GM23338 (cell line): ENCODE results near the gene ZFHX2. TPM values are rescaled to one million over a fixed set of nuclear protein-coding genes. Genes with fewer than 3 reads are reported as not detected.

ENCODE experiments used
- ATAC-seq: fragments of 200-7000 bp; cut with Tn5 transposase; 3 replicates; pipeline ENCODE4 v1.9.1; 2020
- DNase-seq: peaks from one replicate; pipeline ENCODE4 v3.0.0-alpha.2; 2015; ENCODE audit warnings: low spot score
- H2AFZ ChIP-seq: fragments of 200-600 bp; sonication (generic); 2 replicates; pipeline ENCODE4 v1.8.0; 2016; ENCODE audit warnings: antibody characterized with exemption, mild to moderate bottlenecking, moderate library complexity
- H3F3A ChIP-seq: fragments of 200-600 bp; sonication (generic); replicated peaks from 2 replicates; pipeline ENCODE4 v1.8.0; 2017; ENCODE audit warnings: antibody characterized with exemption, mixed run types, low read depth
- H3K27ac ChIP-seq: fragments of 200-600 bp; sonication (generic); 2 replicates; pipeline ENCODE4 v1.6.1; 2016; ENCODE audit warnings: low read depth
- H3K27me3 ChIP-seq: fragments of 200-600 bp; sonication (generic); 2 replicates; pipeline ENCODE4 v1.8.0; 2016; ENCODE audit warnings: mild to moderate bottlenecking, mixed run types, moderate library complexity; ENCODE audit not compliant: insufficient read depth
- H3K36me3 ChIP-seq: fragments of 200-600 bp; sonication (generic); 2 replicates; pipeline ENCODE4 v1.8.0; 2016; ENCODE audit warnings: mild to moderate bottlenecking; ENCODE audit not compliant: insufficient read depth
- H3K4me1 ChIP-seq: fragments of 200-600 bp; sonication (generic); 2 replicates; pipeline ENCODE4 v1.8.0; 2016; ENCODE audit warnings: mild to moderate bottlenecking, moderate library complexity; ENCODE audit not compliant: insufficient read depth
- H3K4me2 ChIP-seq: fragments of 200-600 bp; sonication (generic); 2 replicates; pipeline ENCODE4 v1.7.1; 2017; ENCODE audit warnings: mixed run types
- H3K4me3 ChIP-seq: fragments of 200-600 bp; sonication (generic); 2 replicates; pipeline ENCODE4 v1.6.1; 2016; ENCODE audit warnings: mixed run types
- H3K79me2 ChIP-seq: fragments of 200-600 bp; sonication (generic); replicated peaks from 2 replicates; pipeline ENCODE4 v1.8.0; 2017; ENCODE audit warnings: mild to moderate bottlenecking; ENCODE audit not compliant: insufficient read depth
- H3K9me2 ChIP-seq: fragments of 200-600 bp; sonication (generic); 2 replicates; pipeline ENCODE4 v1.8.0; 2017; ENCODE audit not compliant: insufficient read depth
- H4K20me1 ChIP-seq: fragments of 200-600 bp; sonication (generic); replicated peaks from 2 replicates; pipeline ENCODE4 v1.8.0; 2017; ENCODE audit warnings: mild to moderate bottlenecking; ENCODE audit not compliant: insufficient read depth
- H3K27ac Mint-ChIP-seq: 2 replicates; pipeline ENCODE4 v1.8.0; 2020; ENCODE audit warnings: inconsistent platforms, mild to moderate bottlenecking, moderate library complexity, mixed read lengths
- H3K27me3 Mint-ChIP-seq: 3 replicates; pipeline ENCODE4 v1.8.0; 2022; ENCODE audit warnings: low read depth, mild to moderate bottlenecking, moderate library complexity, mixed read lengths, inconsistent platforms; ENCODE audit not compliant: insufficient read depth, poor library complexity
- H3K36me3 Mint-ChIP-seq: 3 replicates; pipeline ENCODE4 v1.8.0; 2021; ENCODE audit warnings: low read depth, mild to moderate bottlenecking, inconsistent platforms, moderate library complexity, mixed read lengths
- H3K4me1 Mint-ChIP-seq: 3 replicates; pipeline ENCODE4 v1.8.0; 2020; ENCODE audit warnings: mild to moderate bottlenecking, inconsistent platforms, mixed read lengths
- H3K4me3 Mint-ChIP-seq: 3 replicates; pipeline ENCODE4 v1.8.0; 2021; ENCODE audit warnings: moderate library complexity, mild to moderate bottlenecking, inconsistent platforms, mixed read lengths
- H3K9me3 Mint-ChIP-seq: 3 replicates; pipeline ENCODE4 v1.8.0; 2020; ENCODE audit warnings: moderate library complexity, mild to moderate bottlenecking, inconsistent platforms, mixed read lengths
- ETS1 ChIP-seq: IDR thresholded peaks from 2 replicates; pipeline ENCODE4 v1.6.1; 2016; ENCODE audit warnings: antibody characterized with exemption
- EZH2 ChIP-seq: fragments of 200-600 bp; sonication (generic); IDR thresholded peaks from one replicate; pipeline ENCODE4 v1.8.0; 2017; ENCODE audit warnings: antibody characterized with exemption, mild to moderate bottlenecking, low read depth; ENCODE audit not compliant: unreplicated experiment
- EZH2phosphoT487 ChIP-seq: fragments of 200-600 bp; sonication (generic); IDR thresholded peaks from one replicate; pipeline ENCODE4 v1.8.1; 2018; ENCODE audit warnings: antibody characterized with exemption; ENCODE audit not compliant: unreplicated experiment
- JUNB ChIP-seq: IDR thresholded peaks from one replicate; pipeline ENCODE4 v1.6.1; 2016; ENCODE audit warnings: antibody characterized with exemption; ENCODE audit not compliant: unreplicated experiment
- NANOG ChIP-seq: IDR thresholded peaks from 2 replicates; pipeline ENCODE4 v1.6.1; 2016; ENCODE audit warnings: antibody characterized with exemption, borderline replicate concordance
- POLR2AphosphoS5 ChIP-seq: IDR thresholded peaks from 2 replicates; pipeline ENCODE4 v1.6.1; 2016; ENCODE audit warnings: antibody characterized with exemption, low read depth
- STAT1 ChIP-seq: IDR thresholded peaks from one replicate; pipeline ENCODE4 v1.6.1; 2016; ENCODE audit warnings: antibody characterized with exemption; ENCODE audit not compliant: unreplicated experiment
- ZNF114 ChIP-seq: fragments of 250-450 bp; sonication (Bioruptor Pico); IDR thresholded peaks from 2 replicates; pipeline ENCODE4 v1.5.0; 2020; ENCODE audit warnings: mild to moderate bottlenecking, moderate library complexity
- ZNF331 ChIP-seq: fragments of 250-450 bp; sonication (Bioruptor Pico); IDR thresholded peaks from 2 replicates; pipeline ENCODE4 v1.5.0; 2020; ENCODE audit warnings: low read depth, mild to moderate bottlenecking, moderate library complexity
- polyA plus RNA-seq: library from polyadenylated mRNA; unstranded; fragments of >200 nt; fragmentation: Nextera tagmentation; extraction: Ambion mirVana; gene quantifications from 2 replicates; pipeline ENCODE4 v1.2.1, GENCODE V29; 2016
- total RNA-seq: library from RNA; depleted of rRNA; stranded (reverse); fragments of >200 nt; shearing (Covaris generic); gene quantifications from 2 replicates; pipeline ENCODE4 v1.2.3, GENCODE V29; 2014
- TF ChIP-seq, protein P1 (sequence below): IDR thresholded peaks from one replicate; pipeline ENCODE4 v1.6.1; 2018; ENCODE audit warnings: antibody characterized with exemption; ENCODE audit not compliant: unreplicated experiment
- TF ChIP-seq, protein P2 (sequence below), 2 experiments: fragments of 200-600 bp in 1 of 2; sonication (generic) in 1 of 2; conservative IDR thresholded peaks; 2 replicates each; pipeline versions ENCODE4 v1.5.1 to v1.6.1; 2016 to 2017; ENCODE audit warnings: antibody characterized with exemption in 2 of 2, low read depth in 2 of 2, mild to moderate bottlenecking in 2 of 2, moderate library complexity in 1 of 2

The ZFHX2 gene
- total and polyA plus RNA-seq, 2 experiments from 2014 or later = 11.6 to 18.5 TPM

DNA sequence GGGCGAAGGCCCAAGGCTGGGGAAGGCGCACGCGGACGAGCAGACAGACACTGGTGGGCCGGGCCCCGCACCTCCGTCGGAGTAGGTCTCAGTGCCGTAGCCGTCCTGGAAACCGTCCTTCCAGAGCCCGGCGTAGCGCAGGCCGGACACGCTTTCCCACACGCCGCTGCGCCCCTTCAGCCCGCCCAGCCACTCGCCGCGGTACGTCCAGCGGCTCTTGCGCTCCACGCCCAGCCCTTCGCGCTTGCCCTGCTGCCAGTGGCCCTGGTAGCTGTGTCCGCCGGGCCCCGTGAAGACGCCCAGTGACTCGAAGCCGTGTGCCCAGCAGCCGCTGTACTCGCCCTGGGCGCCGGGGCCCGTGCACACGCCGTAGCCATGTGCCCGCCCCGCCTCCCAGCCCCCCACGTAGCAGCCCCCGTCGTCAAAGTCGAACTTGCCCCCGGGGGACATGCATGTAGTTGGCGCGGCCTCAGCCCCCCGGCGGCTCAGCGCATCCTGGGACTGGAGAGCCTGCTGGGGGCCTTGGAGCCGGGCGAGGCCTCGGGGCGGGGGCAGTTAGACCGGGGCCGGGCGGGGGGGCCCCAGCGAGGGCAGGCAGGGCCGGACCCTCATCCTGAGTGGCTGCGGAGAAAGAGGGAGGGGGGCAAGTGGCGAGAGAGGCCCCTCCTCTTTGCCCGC is 25.6 kb upstream of the ZFHX2 start (continued):
- no peak for TF ChIP-seq ETS1
- TF ChIP-seq, protein P1, sequence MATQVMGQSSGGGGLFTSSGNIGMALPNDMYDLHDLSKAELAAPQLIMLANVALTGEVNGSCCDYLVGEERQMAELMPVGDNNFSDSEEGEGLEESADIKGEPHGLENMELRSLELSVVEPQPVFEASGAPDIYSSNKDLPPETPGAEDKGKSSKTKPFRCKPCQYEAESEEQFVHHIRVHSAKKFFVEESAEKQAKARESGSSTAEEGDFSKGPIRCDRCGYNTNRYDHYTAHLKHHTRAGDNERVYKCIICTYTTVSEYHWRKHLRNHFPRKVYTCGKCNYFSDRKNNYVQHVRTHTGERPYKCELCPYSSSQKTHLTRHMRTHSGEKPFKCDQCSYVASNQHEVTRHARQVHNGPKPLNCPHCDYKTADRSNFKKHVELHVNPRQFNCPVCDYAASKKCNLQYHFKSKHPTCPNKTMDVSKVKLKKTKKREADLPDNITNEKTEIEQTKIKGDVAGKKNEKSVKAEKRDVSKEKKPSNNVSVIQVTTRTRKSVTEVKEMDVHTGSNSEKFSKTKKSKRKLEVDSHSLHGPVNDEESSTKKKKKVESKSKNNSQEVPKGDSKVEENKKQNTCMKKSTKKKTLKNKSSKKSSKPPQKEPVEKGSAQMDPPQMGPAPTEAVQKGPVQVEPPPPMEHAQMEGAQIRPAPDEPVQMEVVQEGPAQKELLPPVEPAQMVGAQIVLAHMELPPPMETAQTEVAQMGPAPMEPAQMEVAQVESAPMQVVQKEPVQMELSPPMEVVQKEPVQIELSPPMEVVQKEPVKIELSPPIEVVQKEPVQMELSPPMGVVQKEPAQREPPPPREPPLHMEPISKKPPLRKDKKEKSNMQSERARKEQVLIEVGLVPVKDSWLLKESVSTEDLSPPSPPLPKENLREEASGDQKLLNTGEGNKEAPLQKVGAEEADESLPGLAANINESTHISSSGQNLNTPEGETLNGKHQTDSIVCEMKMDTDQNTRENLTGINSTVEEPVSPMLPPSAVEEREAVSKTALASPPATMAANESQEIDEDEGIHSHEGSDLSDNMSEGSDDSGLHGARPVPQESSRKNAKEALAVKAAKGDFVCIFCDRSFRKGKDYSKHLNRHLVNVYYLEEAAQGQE = no peak
- no peak for TF ChIP-seq STAT1
- TF ChIP-seq JUNB = no peak
- TF ChIP-seq, protein P2, sequence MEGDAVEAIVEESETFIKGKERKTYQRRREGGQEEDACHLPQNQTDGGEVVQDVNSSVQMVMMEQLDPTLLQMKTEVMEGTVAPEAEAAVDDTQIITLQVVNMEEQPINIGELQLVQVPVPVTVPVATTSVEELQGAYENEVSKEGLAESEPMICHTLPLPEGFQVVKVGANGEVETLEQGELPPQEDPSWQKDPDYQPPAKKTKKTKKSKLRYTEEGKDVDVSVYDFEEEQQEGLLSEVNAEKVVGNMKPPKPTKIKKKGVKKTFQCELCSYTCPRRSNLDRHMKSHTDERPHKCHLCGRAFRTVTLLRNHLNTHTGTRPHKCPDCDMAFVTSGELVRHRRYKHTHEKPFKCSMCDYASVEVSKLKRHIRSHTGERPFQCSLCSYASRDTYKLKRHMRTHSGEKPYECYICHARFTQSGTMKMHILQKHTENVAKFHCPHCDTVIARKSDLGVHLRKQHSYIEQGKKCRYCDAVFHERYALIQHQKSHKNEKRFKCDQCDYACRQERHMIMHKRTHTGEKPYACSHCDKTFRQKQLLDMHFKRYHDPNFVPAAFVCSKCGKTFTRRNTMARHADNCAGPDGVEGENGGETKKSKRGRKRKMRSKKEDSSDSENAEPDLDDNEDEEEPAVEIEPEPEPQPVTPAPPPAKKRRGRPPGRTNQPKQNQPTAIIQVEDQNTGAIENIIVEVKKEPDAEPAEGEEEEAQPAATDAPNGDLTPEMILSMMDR (conservative IDR thresholded peaks at IDR 0.05; ENCODE audit: low read depth in 2 of 2) = no peak
- TF ChIP-seq ZNF331 (CRISPR knock-in tag) = no peak

DNA sequence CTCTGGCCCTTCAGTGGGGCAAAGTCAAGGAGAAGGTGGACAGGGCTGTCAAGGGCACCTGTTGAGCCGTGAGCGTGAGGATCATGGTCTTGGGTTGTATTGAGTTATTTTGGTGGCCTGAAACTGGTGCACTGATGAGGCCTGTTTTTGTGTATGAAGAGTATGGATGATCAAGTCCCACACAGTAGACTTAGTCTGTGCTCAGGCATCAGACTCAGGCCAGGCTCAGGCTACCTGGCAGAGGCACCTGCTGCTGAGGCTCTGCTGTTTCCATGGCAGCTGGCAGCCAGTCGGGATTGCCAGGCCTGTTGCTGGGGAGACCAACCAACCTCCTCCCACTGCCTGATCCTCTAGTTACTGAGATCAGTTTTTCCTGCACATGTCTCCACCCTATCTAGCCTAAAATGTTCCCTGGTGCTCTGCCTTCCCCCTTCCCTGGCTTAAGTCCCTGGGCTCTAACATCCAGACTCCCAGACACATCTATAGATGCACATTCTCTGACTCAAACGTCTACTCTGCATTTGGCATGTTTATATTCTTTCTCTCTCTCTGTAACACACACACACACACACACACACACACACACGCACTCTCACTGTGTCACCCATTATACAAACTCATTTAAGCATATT is 21.9 kb upstream of the ZFHX2 start:
- Histone ChIP-seq H3K9me2 (no peaks in the 10 kb centered on the region), H3K4me1 (peaks cover 13% of the 10 kb centered on the region), H3K27ac (no peak overlapping the region), H3K36me3 (no peaks in the 10 kb centered on the region), H3K4me2 (no peak overlapping the region), H3K79me2 (peaks cover 10% of the 10 kb centered on the region), H2AFZ (no peak overlapping the region), H3F3A (peaks cover 14% of the 10 kb centered on the region), H3K4me3 (no peak overlapping the region), H4K20me1 (peaks cover 18% of the 10 kb centered on the region), H3K27me3 (peaks cover 32% of the 10 kb centered on the region)
- H3K36me3 Mint-ChIP-seq = peaks cover 29% of the 10 kb centered on the region
- peaks cover 48% of the 10 kb centered on the region for H3K4me1 Mint-ChIP-seq
- peaks cover 38% of the 10 kb centered on the region for H3K27me3 Mint-ChIP-seq
- no peak overlapping the region; the same call in 2 of the 3 replicates for H3K4me3 Mint-ChIP-seq
- DNase-seq (no peak), ATAC-seq (no peak)
- peaks cover 4% of the 10 kb centered on the region; the same call in 2 of the 3 replicates for H3K9me3 Mint-ChIP-seq
- no peak overlapping the region for H3K27ac Mint-ChIP-seq
- TF ChIP-seq ETS1 (no peak), POLR2AphosphoS5 (no peak), STAT1 (no peak), ZNF114 (CRISPR knock-in tag) (no peak), EZH2 (no peak), EZH2phosphoT487 (no peak), JUNB (no peak), NANOG (no peak), ZNF331 (CRISPR knock-in tag) (no peak)
- TF ChIP-seq, protein P2 (conservative IDR thresholded peaks at IDR 0.05; ENCODE audit: low read depth in 2 of 2) = no peak
- TF ChIP-seq, protein P1 = no peak
